SKM-1 treated with dmso at 0.1 percent for 144 hours (cell line): ENCODE data around the gene KRTAP10-8.
"Not testable (repeated sequence)": the region's sequence is repeated elsewhere in the genome, so short reads cannot be mapped to it uniquely, and the experiment has no call there.

ENCODE experiments used
- DNase-seq: peaks from one replicate; lab custom pipeline; 2025; ENCODE audit not compliant: unreplicated experiment; lab: John Stamatoyannopoulos, UW

Gene KRTAP10-8

DNA sequence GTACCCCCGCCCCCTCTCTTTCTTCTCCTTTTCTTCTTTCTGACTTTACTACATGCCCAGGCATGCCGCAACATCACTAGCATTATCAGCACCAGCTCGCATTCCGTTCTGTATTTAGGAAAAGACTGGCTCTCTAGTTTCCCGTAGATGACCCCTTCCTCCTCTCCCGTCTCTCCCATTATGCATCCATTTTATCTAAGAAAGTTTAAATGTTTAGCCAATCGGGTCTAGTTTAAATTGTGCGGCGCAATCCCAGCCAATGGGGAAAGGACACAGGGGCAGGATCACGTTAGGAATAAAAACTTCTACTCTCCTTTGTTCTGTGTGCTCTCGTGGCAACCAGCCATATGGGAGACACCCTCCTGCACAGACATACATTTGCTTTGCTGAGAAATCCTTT, 13.8 kb upstream of the KRTAP10-8 start:
- no peak for DNase-seq

DNA sequence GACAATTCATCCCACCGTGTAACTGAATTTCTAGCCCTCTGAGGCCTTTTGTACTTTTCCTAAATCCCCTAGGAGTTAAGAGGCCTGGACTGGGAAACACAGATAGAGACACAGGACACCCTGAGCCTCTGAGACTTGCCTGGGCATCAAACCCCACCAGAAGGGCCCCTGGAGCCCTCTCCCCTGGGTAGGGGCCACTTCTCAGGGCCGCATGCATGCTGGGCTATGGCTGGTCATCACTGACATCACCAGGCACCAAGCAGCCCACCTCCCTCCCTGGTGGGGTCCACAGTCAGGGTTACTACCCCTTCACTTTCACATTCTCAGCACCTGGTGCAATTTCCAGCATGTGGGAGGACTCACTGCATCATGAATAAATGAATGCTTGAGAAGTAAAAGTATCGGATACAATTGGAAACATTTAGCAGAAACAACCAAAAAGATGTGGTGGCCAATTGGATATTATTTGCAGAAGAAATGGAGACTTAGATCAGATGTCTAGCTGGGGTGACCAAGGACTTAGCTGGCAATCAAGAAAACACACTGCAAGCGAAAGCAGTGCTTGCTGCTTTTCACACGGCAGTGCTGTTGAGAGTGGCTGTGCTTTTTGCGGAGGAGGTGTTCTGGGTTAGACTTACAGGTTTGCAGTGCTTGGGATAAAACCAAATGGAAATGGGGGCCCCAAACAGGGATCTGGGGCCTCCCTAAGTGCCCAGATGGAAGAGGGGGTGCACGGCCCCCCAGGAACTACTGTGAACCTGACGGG, 12.4 kb upstream of the KRTAP10-8 start:
- no peak for DNase-seq

GRCh38 chr21:44600118-44600978, 11.5 kb upstream of the KRTAP10-8 start, which contains the start of gene KRTAP10-7:
Gene KRTAP10-7, plus strand, starts transcription at chr21:44600597. Its CDS starts 25 bp downstream, at chr21:44600622.
- DNase-seq, result not testable (repeated sequence)

DNA sequence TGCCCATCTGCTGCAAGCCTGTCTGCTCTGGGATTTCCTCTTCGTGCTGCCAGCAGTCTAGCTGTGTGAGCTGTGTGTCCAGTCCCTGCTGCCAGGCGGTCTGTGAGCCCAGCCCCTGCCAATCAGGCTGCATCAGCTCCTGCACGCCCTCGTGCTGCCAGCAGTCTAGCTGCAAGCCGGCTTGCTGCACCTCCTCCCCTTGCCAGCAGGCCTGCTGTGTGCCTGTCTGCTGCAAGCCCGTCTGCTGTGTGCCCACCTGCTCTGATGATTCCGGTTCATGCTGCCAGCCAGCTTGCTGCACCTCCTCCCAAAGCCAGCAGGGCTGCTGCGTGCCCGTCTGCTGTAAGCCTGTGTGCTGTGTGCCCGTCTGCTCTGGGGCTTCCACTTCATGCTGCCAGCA, 10.8 kb upstream of the KRTAP10-8 start:
- DNase-seq, result not testable (repeated sequence)

DNA sequence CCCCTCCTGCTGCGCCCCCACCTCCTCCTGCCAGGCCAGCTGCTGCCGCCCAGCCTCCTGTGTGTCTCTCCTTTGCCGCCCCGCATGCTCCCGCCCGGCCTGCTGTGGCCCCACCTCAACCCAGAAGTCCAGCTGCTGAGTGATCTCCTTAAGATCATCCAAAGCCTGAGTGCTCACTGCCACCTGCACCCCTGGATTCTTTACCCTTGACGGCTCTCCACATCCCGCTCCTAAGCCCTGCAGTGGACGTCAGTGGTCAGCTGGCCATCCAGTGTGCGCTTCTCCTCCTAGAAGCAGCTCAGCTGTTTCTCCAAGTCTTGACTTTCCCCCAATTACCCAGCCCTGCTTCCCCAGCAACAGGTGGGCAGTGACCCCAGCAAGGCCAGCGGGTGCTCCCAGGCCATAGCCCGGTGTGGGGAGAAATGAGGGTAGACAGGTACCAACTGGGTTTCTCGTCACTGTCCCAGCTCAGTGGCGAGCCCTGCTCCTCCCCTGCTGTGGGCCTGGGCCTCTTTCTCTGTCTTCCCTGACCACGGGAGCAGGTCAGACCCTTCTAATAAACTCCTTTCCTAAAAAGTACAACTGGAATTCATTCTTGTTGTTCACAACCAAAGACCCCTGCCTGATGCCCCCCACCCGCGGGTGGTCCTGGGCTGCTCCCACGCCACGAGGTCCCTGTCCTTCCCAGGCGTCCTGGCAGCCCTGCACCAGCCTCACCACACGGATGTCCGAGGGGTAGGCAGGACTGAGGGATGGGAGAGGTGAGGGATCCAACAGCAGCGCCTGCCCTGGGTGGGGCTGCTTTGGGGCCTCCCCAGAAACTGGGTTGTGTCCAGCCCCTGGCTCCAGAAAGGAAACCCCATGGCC, 10.1 kb upstream of the KRTAP10-8 start:
- no peak for DNase-seq

DNA sequence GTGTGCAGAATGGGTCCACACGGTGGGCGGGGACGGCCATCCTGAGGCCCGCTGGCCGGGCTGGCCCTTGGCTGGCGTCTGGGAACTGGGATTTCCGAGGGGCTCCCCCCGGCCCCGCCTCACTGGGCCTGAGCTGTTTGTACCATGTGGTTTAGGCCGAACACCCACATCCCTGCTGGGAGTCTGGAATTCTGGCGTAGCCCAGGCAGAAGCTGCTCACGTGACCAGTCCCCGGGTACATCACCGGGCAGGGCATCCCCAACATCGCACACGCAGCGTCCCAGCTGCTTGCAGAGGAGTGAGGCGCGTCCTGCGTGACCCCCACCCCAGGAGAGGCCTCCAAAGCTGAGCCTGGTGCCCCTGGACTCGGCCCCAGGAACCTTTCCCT, 9.4 kb upstream of the KRTAP10-8 start:
- DNase-seq, result no peak

DNA sequence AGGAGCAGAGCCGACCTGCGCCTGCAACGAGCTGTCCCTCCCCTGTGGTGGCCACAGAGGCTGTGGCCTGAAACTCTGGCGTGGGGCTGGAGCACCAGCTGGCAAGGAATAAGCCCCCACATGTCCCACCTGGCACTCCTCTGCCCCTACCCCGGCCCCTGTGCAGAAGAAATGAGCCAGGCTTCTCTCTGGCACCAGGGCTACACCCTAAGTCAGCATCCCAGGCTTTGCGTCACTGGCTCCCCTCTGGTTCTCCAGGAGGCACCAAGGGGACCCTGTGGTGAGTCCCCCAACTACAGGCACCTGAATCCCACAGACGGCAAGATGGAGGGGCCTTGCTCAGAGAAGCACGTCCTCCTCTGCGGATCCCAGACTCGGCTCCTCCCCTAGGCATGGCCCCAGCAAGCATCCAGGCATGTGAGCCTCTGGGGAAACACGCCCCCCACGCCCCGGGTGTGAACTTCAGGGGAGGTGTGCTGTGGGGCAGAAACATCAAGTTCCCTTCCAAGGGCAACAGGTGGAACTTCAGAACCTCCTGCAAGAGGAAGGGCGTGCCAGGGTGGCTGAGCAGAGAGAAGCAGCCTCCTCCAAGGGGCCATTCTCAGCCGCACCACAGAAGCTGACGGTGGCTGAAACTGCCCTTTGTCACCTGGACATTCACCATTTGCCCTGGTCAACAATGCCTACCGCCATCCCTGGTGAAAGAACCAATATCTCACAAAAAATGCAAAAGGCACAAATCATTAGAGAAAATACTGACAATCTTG, 8.6 kb upstream of the KRTAP10-8 start:
- DNase-seq, result no peak

- no peak for DNase-seq
Measured at GRCh38 chr21:44603911-44604310, 8.0 kb upstream of the KRTAP10-8 start.

DNA sequence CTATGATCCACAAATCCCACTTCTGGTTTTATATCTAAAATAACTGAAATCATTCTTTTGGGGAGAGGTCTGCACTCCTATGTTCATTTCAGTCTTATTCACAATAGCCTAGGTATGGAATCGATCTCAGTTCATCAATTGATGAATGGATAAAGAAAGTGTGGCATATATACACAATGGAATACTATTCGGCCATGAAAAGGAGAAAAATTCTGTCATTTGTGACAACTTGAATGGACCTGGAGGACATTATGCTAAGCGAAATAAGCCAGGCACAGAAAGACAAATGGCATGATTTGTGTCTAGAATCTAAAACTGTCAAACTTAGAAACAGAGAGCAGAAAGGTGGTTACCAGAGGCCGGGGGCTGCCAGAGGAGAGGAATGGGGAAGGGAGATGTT, 5.4 kb upstream of the KRTAP10-8 start:
- no peak for DNase-seq

- no peak for DNase-seq
Measured at GRCh38 chr21:44609193-44609592, 2.7 kb upstream of the KRTAP10-8 start.

GRCh38 chr21:44610157-44610843, 1.6 kb upstream of the KRTAP10-8 start:
- DNase-seq, result not testable (repeated sequence)

GRCh38 chr21:44611551-44611950, 328 bp upstream of the KRTAP10-8 start:
- no peak for DNase-seq

DNA sequence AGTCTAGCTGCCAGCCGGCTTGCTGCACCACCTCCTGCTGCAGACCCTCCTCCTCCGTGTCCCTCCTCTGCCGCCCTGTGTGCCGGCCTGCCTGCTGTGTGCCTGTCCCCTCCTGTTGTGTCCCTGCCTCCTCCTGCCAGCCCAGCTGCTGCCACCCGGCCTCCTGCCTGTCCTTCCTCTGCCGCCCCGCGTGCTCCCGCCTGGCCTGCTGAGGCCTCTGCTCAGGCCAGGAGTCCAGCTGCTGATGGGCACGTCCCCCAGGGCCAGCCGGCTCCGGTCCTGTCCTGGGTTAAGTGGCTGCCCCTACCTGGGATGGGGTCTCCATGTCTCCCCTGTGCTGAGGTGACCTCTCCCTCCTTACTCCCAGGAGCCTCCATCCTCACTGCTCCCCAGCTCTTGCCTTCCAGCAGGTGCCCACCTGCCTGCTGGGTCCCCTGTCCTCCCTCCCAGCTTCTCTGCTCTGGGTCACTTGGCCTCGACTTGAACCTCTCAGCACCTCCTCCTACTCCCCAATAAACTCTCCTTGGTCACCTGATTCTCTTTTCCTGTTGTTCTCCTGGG, 870 bp downstream of the KRTAP10-8 start:
- DNase-seq, result no peak

GRCh38 chr21:44613386-44614155, 1.7 kb downstream of the KRTAP10-8 start:
- no peak for DNase-seq

DNA sequence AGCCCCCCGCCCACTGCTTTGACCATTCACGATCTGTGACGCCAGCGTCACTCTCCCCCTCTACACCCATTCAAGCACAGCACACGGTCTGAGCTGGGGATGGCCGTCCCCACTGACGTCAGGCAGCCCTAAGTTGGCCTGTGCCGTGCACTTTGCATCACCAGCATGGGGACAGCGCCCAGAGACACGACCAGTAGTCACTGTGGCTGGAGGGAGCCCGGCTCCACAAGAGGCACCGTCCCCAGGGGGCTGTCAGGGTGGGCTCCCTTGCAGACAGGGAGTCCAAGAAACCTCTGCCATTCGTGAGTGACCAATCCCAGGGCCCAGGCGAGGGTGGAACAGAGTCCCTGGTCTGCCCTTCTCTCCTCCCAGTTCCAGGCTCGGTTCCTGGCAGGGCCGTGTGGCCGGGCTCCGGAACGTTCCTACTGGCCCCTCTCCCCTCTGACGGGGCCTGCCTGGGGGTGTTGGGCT, 2.3 kb downstream of the KRTAP10-8 start:
- no peak for DNase-seq

DNA sequence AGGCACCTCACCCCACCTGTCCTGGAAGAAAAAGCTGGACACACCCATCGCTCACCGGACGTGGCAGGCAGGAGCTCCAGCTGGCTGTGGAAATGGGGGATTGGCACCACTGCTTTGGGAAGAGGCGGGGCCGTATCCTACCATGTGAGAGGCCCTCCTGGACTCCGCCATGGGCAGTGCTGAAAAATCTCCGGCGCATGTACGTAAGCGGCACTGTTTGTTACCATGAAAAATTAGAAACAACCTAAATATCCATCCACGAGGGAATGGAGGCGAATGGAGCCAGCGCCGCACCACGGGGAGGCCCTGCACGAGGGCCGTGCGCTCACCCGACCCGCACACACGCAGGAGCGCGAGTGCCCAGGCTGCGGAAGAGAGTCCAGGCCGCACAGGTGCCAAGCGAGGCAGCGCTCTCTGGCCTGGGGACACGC, 3.1 kb downstream of the KRTAP10-8 start:
- DNase-seq, result no peak

GRCh38 chr21:44615466-44615865, 3.6 kb downstream of the KRTAP10-8 start:
- DNase-seq, result no peak

DNA sequence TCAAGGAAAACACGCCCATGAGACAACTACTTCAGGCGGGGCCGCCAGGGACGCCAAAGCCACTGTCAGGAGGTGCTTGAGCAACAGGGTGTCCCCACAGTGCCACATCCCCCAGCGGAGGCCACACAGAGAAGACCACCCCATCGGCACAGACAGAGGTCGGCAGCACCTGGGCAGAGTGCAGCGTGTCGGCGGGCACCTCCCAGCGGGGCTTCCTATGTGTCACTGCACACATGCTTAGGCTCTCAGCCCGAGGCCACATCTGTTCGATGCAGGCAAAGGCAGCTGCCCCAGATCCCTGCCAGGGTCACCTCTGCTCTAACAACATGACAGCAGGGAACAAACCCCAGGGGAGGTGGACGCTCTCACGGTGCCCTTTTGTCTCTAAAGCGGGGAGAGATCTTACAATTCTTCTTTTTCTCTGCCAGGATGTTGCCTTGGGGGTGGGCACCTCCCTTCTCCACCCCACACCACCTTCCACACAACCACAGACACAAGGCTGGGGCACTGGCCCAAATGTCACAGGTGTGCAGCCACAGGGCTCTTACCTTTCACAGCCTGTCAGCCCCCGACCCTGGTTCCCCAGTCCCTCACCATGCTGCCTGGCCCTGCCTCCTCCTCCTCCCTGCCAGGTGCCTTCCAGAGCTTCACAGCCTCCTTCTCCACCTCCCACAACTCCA, 4.2 kb downstream of the KRTAP10-8 start:
- DNase-seq, result no peak
